GM21619 (cell line): Measurements from ENCODE around the gene NTNG2.

Experiments
- ATAC-seq: cut with Tn5 transposase; IDR thresholded peaks from one replicate; pipeline ENCODE4 v1.9.1; 2021; ENCODE audit not compliant: unreplicated experiment

NTNG2 gene

DNA sequence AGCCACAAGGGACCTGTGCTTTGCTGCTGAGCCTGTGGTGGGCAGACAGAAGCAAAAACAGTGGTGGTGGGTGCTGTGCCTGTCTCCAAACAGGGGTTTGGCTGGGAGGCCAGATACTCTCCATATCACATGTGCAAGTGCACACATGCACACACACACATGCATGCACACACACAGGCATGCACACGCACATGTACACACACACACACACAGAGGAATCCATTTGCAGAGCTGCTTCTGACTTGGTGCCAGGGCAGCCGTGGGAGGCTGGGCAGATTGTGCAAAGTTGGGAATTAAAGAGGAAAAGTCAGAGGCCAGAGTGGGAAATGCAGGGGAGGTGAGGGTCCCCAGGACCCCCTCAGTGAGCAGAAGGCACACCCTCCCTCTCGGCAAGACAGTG, 71.3 kb downstream of the NTNG2 start:
- ATAC-seq = no peak

DNA sequence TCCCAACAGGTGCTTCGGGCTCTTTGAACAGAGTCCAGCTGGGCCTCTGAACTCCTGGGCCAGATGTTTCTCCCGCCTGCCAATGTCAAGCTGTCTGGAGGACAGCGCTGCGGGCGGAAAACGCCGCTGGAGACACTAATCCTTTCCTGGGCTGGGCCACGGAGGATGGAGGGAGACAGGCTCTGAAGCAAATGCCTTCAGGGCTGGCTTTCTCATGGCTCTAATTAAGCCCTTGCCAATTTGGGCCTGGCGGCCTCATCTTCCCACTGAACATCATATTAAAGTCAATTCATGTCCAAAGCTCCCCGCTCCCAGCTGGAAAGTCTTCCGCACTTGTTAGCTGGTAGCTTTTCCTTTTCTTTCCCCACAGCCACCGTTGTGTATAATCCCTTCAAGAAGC, 72.7 kb downstream of the NTNG2 start:
- no peak for ATAC-seq

DNA sequence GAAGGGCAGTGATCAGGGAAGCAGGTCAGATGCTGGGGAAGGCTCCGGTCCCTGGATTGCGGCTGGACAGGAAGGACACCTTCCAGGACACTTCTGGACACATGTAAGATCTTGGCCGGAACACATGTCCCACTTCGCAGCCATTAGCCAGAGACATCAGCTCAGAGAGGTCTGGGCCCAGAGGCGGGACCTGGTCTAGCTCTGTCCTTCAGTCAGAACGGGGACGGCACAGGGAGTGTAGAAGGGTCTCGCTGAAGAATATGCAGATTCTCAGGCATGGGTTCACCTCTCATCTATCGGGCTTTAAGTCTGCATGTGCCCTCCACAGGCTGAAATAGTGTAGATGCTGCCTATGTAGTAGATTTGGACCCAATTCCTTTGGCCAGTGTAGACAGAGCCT, 73.3 kb downstream of the NTNG2 start:
- ATAC-seq = no peak

DNA sequence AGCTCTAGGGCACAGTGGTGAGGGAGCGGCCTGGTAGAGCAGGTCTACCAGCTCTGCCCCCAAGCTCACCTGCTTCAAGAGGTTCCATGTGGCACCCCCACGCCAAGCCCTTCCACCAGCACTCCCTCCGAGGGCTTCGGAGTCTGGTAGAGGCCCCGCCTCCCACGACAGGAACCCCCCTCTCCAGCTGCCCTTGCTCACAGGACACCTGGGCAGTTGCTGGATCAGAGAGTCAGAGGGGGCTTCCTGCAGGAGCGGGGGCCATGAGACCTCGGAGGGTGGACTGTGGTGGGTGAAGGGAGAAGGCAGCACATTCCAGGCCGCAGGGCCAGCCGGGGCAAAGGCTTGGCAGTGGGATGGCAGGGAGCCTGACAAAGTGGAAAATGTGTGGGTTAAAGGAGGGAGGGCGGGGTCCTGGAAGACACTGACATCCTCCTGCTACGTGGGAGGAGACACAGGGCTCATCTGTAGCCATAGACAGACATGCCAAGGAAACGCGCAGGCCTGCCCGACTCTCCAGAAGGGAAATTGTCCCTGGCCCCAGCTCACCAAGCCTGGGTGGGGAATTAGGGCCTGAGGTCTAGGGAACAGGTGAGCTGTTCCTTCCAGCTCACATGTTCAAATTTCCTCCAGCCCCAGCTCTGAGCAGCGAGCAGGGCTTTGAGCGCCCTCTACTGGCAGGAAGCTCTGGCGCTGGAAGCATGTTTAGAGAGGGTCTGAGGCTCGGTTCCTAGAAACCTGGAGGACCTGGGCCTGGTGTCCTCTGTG, 74.2 kb downstream of the NTNG2 start:
- ATAC-seq = no peak

DNA sequence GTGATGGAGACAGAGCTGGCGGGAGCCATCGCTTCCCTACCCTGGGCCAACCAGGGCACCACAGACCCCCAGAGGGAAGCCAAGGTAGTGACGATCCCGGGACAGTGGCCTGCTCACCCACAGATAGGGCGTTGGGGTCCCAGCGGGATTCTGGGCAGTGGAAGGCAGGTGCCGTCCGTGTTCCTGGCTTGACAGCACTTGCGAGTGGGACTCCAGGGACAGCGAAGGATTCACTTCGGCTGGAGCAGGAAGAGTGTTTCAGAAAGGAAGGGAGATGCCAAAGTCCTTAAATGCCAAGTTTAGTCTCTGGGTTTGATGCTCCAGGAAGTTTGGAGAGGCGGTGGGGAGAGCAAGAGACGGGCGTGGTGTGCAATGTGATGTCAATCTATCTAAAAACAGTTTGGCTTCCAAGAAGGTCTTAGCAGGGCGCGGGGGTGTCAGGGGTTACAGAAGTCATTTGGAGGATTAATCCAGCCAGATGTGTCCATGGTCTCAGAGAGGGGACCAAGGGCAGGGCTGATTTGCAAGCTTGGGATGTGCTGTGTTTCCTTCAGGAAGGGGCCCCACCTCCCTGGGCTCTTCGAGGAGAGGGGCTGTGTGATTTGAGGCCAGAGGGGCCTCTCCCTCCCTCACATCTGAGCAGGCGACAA, 74.9 kb downstream of the NTNG2 start:
- no peak for ATAC-seq

DNA sequence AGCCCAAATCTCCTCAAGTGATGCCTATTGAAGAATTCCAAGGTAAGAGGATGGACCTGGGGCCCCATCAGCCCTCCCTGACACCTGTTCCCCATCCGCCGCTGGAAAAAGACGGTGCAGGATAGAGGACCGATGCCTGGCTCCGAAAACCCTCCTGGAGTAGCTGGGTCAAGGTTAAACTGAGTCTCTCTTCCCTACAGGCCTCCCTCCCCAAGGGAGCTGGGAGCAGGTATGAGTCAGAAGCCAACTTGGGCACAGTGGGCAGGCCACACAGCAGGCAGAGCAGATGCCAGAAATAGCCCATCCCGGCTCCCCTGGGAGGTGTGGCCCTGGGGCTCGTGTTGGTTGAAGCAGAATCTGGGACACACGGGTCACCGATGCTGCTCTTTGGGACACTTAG, 75.6 kb downstream of the NTNG2 start:
- no peak for ATAC-seq

DNA sequence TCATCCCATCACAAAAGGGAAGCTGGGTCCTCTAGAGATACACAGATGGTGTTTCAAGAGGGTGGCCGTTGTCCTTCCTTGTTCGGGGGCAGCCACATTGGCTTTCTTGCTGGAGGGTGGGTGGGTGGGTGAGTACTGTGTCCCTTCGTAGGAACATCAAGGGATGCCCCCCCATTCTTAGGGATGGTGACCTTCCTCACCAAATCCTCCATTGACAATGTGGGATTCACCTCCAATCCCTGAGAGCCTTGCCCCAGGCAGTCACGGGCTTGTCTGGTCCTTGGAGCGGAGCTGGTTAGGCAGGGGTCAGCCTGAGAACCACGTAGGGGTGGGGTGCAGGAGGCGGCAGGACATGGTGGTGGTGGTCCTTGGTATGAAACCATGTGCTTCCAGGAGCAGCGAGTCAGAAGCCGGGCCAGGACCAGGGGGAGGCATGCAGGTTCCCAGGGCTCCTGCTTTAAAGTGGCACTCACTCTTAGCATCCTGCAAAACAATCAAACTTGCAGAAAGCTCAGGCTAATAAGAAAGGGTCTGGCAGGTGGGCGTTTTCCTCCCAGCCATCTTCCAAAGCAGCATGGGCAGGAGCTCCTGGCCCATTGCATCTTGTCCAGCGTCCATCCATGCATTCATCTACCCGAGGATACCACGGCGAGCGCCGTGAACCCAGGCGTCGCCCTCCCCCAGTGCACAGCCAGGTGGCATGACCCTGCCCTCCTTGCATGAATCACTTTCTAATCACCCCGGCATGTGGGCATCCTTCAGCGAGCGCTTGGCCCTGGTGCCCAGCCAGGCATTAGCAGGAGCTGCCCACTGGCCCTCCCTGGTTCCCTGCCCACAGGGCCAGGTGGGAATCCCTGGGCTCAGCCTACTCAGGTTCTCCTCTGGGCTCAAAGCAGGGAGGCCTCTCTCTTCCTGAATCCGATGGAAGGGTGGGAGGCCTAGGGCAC, 76.4 kb downstream of the NTNG2 start:
- no peak for ATAC-seq

DNA sequence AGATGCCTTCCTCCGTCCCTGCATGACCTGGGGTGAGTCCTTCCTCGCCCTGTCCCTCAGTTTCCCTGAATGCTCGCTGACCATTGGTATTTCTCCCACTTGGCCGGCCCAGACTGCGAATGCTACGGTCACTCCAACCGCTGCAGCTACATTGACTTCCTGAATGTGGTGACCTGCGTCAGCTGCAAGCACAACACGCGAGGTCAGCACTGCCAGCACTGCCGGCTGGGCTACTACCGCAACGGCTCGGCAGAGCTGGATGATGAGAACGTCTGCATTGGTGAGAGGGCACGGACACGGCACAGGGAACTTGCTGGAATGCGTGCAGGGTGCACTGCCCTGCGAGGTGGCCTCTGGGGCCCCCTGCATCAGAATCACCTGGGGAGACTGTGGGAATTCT, 77.1 kb downstream of the NTNG2 start:
- ATAC-seq = no peak

DNA sequence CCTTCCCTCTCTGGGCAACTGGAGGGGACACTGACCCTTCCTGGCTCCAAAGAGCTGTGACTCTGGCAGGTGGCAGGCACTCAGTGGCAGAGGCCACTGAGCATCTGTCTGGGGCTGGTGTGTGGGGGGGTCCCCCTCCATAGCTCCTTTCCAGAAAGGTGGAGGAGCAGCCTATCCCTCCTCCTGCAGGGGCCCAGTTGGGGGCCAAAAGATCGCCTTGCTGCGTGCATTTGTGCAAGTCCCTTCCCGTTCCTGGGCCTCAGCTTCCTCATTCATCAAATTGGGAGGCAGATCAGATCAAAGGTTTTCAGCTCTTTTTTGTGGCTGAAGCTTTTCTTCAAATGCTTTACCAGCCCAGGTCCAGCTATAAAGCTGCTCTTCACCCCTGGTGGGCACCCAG, 77.7 kb downstream of the NTNG2 start:
- ATAC-seq = no peak

DNA sequence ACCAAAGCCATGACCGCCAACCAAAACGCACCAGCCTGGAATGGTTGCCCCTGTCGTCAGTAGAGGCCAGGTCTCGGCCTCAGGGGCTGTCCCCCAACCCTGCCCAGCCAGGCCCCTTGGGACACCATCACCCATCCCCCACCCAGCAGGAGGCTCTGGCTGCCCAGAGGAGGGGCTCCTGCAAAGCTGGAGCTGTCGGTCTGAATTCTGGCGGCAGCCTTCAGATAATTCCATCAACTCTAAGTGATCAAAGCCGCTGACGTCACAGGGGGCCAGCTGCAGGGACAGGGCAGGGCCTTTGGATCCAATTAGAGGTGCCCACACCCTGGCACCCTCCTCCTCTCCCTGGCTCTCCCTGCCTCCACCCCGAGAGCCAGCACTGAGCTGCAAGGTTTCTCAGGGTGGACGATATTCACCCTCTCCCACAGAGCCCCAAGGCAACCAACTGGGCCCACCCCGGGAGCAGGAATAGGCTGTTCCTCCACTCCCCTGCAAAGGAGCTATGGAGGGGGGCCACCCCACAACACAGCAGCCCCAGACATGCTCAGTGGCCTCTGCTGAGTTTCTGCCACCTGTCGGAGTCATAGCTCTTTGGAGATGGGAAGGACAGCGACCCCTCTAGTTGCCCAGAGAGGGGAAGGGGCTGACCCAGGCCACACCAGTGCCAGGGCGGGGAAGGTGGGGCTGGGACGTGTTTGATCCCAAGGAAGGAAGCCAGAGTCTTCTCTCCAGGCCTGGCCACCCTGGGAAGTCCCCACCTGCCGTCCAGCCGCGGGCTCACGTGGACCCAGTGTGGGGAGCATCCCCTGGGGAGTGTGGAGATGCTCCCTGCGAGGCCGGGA, 78.4 kb downstream of the NTNG2 start:
- ATAC-seq = peak; percentile 4

DNA sequence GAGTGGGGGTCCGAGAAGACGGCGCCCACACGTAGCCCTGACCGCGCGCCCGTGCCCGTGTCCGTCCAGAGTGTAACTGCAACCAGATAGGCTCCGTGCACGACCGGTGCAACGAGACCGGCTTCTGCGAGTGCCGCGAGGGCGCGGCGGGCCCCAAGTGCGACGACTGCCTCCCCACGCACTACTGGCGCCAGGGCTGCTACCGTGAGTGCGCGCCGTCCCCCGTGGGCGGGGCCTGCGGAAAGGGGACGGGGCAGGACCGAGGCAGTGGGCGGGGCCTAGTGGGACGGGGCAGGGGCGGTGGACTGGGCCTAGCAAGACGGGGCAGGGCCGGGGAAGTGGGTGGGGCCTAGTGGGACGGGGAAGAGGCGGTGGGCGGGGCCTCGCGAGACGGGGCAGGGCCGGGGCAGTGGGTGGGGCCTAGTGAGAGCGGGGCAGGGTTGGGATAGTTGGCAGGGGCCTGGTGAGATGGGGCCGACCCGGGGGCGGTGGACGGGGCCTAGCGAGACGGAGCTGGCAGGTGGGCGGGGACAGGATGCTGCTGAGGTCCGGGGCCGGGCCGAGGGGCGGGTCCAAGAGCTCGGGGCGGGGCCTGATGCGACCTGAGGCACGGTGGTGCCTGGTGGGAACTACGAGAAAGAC, 79.1 kb downstream of the NTNG2 start:
- ATAC-seq = peak; percentile 76

DNA sequence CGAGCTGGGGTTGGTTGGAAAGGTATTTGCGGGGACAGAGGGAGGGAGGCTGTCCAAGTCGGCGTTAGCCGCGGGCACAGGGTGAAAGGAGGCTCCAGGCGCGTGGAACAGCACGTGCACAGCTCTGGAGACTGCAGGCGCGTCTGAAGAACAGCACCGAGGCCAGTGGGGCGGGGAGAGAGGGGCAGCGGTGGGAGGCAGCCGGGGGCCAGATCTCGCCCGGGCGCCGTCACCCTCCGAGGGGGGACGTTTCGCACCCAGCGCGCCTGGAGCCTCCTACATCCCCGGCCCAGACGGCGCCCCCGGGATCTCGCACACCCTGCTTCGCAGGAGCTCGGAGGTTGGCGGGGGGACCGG, 79.6 kb downstream of the NTNG2 start:
- ATAC-seq = no peak

DNA sequence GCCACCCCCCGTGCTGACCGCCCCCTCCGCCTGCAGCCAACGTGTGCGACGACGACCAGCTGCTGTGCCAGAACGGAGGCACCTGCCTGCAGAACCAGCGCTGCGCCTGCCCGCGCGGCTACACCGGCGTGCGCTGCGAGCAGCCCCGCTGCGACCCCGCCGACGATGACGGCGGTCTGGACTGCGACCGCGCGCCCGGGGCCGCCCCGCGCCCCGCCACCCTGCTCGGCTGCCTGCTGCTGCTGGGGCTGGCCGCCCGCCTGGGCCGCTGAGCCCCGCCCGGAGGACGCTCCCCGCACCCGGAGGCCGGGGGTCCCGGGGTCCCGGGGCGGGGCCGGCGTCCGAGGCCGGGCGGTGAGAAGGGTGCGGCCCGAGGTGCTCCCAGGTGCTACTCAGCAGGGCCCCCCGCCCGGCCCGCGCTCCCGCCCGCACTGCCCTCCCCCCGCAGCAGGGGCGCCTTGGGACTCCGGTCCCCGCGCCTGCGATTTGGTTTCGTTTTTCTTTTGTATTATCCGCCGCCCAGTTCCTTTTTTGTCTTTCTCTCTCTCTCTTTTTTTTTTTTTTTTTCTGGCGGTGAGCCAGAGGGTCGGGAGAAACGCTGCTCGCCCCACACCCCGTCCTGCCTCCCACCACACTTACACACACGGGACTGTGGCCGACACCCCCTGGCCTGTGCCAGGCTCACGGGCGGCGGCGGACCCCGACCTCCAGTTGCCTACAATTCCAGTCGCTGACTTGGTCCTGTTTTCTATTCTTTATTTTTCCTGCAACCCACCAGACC, 80.2 kb downstream of the NTNG2 start:
- no peak for ATAC-seq

DNA sequence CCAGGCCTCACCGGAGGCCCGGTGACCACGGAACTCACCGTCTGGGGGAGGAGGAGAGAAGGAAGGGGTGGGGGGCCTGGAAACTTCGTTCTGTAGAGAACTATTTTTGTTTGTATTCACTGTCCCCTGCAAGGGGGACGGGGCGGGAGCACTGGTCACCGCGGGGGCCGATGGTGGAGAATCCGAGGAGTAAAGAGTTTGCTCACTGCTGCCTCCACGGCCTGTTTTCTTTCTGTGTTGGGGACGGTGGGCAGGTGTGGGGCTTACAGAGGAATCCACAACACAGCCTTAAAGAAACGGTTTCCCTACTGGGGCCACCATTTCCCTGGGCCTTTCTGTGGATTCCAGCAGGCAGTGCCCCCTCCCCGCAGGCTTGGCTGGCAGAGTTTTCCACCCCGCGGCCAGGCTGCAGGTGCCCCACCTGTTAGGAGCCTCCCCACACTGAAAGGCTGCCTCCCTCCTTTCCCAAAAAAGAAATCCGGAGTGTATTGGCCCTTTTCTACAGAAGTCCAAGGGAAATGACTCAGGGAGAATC, 80.8 kb downstream of the NTNG2 start:
- no peak for ATAC-seq

DNA sequence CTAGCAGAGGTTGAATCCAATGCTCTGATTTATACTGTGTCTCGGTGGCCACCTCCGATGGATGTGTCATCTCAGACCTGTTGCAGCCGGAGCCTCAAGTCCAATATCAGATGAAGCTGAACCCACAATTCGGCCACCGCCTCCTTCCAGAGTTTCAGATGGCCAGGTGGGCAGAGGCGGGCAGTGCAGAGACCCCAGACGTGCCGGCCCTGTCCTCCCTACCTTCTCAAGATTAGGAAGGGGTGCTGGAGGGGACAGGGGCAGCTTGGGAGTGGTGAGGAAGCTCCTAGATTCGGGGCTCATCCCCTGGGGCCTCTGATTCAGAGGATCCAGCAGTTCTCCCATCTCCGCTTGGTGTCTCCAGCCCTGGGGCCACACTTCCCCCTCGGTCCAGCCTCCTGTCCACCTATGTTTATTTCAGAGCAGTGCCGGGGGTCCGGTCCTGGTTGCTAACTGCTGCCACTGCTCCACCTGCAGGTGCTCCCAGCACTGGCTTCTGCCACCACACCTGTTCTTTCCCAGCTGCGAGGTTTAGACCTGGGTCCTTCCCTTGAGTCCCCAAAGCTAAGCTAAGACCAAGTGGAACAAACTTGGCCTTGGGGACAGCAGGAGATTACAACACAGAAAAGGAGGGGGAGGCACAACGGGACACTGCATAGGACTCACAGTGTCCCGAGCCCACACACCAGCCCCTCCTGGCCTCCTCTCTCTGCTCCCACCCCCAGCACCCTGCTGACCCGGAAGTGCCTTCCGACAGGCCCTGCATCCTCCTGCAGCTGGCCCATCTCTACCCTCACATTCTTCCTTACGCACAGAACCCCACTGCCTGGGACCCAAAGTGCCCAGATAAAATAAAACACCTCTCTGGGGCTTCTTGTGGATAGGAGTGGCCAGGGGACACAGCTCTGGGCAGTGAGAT, 81.6 kb downstream of the NTNG2 start:
- ATAC-seq = no peak

DNA sequence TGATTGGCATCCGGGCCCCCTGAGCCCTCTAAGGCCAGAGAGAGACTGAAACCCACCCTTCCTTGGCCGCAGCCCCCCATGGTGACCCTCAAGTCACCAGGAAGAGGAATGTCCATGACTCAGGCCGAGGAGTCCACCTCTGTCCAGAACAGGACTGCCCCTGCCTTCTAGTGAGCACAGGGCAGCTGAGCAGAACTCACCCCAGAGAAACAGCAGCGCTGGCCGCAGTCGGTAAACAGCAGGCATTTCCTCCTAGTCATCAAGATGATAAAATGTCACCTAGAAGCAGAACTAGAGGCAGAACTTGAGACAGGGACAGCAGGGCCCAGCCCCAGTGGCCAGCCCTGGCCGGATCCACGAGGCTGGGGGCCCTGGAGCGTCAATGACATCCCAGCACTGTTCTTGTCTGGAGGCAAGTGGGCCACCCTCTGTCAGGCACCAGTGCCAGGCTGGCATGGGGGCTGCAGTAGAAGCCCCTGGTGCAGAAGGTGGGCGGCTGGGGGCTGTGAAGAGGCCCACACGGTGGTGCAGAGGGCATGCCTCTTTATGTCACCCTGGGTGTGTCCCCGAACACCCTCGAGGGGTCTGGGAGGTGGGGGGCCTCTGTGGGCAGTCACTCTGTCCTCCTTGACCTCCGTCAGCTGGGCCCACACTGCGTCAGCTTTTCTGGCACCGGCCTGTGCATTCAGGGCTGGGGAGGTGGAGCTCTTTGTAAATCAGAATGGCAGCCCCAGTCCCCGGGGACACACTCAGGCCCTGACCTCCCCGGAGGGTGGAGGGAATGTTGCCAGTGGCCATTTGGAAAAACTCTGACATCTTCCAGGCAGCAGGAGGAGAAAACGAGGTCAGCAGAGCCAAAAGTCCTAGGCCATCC, 83.0 kb downstream of the NTNG2 start:
- ATAC-seq = no peak

DNA sequence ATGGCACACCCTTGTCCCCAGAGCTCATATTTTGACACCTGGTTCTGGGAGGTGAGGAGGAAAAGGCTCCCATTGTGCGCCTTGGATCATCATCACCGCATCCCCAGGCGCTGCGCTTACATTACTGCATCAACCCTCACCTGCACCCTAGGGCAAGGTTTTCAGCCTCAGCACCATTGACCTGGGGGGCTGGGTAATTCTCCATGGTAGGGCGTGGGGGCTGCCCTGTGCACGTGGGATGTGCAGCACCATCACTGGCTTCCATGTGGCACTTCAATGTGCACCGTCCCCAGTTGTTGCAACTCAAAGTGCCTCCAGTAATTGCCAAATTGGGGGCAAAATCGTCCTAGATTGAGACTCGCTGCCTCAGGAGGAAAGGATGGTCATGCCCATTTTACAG, 83.6 kb downstream of the NTNG2 start:
- ATAC-seq = no peak
